GM10266 (cell line): ENCODE results near the gene SLC5A3.

Experiments
- DNase-seq: peaks from one replicate; pipeline ENCODE4 v3.0.0; 2012; ENCODE audit errors: extremely low spot score
- CTCF ChIP-seq: IDR thresholded peaks from 2 replicates; pipeline ENCODE4 v1.5.1; 2012; ENCODE audit warnings: mild to moderate bottlenecking, low read depth; ENCODE audit not compliant: control insufficient read depth, insufficient read depth; ENCODE audit errors: missing control alignments

The SLC5A3 gene

GRCh38 chr21:34097442-34097841, 24.1 kb downstream of the SLC5A3 start:
- TF ChIP-seq CTCF, result no peak
- DNase-seq, result no peak

GRCh38 chr21:34100337-34100736, 27.0 kb downstream of the SLC5A3 start:
- no peak for DNase-seq
- TF ChIP-seq CTCF, result no peak

GRCh38 chr21:34100790-34101189, 27.4 kb downstream of the SLC5A3 start:
- no peak for TF ChIP-seq CTCF
- DNase-seq, result no peak

GRCh38 chr21:34105947-34106541, 32.7 kb downstream of the SLC5A3 start:
- TF ChIP-seq CTCF, result no peak

GRCh38 chr21:34107606-34108005, 34.2 kb downstream of the SLC5A3 start:
- no peak for TF ChIP-seq CTCF
- DNase-seq, result no peak

More at GRCh38 chr21:34105947-34106541, 32.7 kb downstream of the SLC5A3 start:
- DNase-seq, result no peak

GRCh38 chr21:34109075-34109474, 35.7 kb downstream of the SLC5A3 start:
- no peak for DNase-seq
- no peak for TF ChIP-seq CTCF

GRCh38 chr21:34110594-34111202, 37.3 kb downstream of the SLC5A3 start:
- no peak for DNase-seq
- TF ChIP-seq CTCF, result no peak
